Measurements from ENCODE around the gene BANF2.
A peak's percentile ranks its signal among the peaks of the same experiment; 100 is the strongest.

BANF2 gene

GRCh38 chr20:17735959-17736621, 36.3 kb downstream of the BANF2 start:
- no peak for DNase-seq

GRCh38 chr20:17738154-17738553, 38.4 kb downstream of the BANF2 start:
- DNase-seq, result no peak

- DNase-seq, result no peak
These were observed 41.5 kb downstream of the BANF2 start for GRCh38 chr20:17741220-17741619.

- DNase-seq, result no peak
These were observed 43.0 kb downstream of the BANF2 start for GRCh38 chr20:17742731-17743130.

- no peak for DNase-seq
These were observed 43.9 kb downstream of the BANF2 start for GRCh38 chr20:17743677-17744076.

DNA sequence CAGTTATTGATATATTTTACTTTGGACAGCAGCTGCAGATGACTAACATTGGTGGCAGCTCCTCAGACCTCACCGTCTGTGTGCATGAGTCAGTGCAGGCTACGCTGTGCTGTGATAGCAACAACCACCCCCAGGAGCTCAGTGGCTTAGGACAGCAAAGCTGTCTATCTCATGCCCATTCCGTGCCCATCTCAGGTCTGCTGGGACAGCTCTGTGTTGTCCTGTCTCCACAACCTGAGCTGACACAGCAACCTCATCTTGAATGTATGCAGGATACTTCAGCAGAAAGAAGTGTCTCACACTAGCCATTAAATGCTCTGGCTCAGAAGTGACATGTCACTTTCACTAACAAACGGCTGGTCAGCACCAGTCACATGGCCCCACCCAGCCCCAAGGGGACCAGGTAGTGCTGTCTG, 47.7 kb downstream of the BANF2 start:
- DNase-seq, result no peak

GRCh38 chr20:17748279-17748678, 48.5 kb downstream of the BANF2 start:
- no peak for DNase-seq

DNA sequence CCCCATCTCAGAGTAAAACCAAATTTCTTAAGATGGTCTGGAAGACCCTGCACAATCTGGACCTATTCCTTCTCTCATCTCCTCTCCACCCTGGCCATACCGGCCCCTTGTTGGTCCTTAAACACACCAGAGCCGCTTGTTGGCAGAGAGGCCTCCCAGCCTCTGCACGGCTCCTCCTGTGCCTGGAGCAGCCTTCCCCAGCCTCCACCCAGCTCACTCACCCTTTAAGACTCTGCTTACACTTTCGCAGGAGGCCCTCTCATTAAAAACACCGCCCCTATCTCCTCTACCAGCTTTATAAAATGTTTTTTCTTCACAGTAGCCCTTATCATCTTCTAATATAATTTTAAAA, 49.8 kb downstream of the BANF2 start:
- DNase-seq, result no peak

DNA sequence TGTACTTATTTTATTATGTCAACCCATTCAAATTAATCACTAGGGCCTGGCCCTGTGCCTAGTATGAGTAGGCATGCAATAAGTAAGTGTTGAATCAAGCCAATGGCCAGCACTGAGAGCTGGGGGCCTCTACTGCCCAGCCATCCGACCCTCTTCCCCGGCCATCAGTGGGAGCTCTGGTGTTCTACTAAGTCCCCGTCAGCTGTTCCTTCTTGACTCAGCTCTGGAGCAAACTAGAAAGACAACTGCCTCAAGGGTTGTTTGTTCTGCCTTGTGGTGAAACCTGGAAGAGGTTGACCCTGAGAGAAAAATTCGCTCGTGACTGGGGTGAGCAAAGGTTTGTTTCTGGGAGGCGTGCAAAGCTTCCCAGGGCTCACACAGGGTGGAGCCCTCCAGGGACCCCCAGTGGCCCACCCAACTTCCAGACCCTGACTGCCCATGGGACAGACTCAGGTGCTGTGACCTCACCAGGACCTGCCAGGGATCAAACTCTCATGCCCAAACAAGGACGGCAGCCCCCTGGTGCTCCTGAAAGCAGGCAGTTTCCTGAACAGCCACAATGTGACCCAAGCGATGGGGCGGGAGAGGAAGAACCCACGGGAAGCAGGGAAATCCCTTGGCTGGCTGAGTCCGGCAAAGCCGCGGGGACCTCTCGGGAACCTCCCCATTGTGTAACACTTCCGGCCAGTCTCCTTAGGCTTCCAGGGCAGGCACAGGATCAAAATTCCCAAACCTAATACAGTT, 50.4 kb downstream of the BANF2 start:
- no peak for DNase-seq

DNA sequence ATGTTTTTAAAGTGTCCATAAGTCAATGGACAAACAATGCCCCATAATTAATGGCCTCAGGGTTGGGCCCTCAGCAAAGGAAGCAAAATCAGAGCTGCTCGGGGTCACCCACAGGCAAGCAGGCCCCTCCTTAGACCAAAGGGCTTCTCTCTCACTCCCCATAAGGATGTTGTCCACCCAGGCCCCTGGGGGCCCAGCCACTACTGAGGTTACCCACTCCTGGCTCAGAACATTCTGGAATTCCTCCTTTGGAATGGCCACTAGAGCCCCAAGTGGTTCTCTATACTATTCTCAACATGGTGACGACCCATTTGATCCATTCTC, 50.9 kb downstream of the BANF2 start:
- no peak for DNase-seq

- DNase-seq, result no peak
These were observed 51.9 kb downstream of the BANF2 start for GRCh38 chr20:17751640-17752039.

DNA sequence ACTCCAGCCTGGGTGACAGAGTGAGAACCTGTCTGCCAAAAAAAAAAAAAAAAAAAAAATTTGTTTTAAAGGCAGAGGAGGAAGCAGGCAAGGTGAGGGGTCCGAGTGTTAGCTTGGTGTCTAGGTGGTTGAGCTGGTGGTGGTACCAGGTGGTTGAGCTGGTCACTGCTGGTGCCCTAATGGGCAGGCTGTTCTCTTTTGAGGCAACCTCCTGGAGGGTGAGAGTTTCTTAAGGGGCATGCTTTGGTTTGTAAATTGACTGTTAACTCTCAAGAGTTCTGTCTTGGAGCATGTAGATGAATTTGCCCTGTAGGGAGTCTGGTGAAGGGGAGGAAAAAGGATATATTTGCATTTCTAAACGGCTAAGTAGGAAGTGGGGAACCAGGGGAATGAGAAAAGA, 52.7 kb downstream of the BANF2 start:
- no peak for DNase-seq

DNA sequence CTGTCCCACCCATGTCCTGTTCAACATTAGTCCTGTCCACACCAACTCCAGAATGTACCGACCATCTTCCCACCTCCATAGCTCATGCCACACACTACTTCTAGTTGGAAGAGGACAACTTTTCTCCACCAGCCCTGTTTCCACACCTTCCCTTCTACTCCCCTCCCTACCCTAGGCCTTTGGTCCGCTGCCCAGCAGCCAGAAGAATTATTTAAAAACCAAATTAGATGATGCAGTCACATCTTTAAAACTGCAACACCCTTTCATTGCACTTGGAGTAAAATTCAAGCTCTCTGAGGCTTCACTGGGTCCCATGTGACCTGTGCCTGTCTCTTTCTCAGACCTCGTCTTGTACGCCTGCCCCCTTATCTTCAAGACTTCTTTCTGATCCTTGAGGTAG, 53.8 kb downstream of the BANF2 start:
- DNase-seq, result no peak

DNA sequence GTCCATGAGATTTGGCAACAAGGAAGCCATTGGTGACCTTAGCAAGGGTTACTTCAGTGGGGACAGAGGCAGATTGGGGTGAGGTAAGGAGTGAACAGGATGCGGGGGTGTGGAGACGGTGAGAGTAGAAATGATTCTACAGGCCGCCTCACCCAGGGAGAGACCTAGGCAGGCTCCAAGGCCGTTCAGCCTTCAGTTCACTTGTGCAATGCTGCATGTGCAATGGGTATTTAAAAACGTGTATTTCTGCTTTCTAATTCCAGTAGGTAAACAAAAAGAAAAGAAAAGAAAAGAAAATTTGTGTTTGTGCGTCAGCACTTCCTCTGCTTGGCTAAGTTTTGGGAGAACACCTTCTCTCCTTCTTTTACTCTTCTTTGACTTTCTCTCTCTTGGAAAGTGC, 56.8 kb downstream of the BANF2 start:
- DNase-seq, result no peak

- DNase-seq, result no peak
These were observed 57.7 kb downstream of the BANF2 start for GRCh38 chr20:17757496-17757895.

DNA sequence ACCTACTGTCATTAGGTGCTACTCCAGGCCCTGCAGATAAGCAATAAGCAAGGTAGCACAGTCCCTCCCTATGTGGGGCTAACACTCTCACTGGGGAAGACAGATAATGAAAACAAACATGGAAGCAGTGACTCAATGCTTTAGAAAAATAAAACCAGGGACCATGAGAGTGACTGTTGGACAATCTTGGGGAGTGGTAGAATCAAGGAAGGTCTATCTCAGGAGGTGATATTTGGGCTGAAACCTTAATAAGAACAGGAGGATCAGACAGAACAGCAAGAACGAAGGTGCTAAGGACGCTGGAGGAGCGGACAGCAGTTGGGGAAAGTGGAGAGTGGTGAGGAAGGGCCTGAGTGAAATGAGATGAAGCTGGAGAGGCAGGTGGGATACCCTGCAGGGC, 58.2 kb downstream of the BANF2 start:
- no peak for DNase-seq

DNA sequence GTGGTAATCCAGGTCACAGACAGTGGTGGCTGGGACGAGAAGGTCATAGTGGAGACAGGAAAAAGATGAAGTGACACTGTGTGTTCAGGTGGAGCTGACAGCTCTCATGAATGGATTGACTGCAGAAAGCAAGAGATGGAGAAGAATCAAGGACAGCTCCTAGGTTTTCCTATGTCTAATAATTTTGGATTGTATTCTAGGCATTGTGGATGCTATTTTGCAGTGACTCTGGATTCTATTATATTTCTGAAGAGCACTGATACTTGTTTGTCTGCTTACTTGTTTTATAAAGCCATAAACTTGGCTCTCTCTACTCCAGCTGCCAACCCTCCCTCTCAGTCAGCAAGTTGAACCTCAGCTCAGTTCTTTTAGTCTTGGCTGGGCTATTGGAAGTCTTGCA, 58.7 kb downstream of the BANF2 start:
- DNase-seq, result no peak

DNA sequence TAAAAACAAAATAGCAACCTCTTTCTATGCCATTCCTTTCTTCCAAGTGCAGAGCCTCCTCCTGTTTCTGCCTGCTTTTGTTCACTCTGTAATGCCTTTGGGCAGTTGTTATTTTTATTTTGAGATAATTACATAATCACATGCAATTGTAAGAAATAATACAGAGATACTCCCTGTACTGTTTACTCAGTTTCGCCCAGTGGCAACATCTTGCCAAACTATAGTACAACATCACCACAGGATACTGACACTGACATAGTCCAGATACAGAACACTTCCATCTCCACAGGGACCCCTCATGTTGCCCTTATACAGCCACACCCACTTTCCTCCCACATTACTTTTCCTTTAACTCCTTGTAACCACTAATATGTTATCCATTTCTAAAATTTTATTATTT, 59.7 kb downstream of the BANF2 start:
- peak; percentile 49 for DNase-seq

GRCh38 chr20:17761604-17762003, 61.8 kb downstream of the BANF2 start:
- DNase-seq, result no peak

GRCh38 chr20:17762243-17762872, 62.6 kb downstream of the BANF2 start:
- DNase-seq, result no peak

- DNase-seq, result no peak
These were observed 63.2 kb downstream of the BANF2 start for GRCh38 chr20:17762873-17763557.

GRCh38 chr20:17765017-17765416, 65.3 kb downstream of the BANF2 start:
- DNase-seq, result no peak

DNA sequence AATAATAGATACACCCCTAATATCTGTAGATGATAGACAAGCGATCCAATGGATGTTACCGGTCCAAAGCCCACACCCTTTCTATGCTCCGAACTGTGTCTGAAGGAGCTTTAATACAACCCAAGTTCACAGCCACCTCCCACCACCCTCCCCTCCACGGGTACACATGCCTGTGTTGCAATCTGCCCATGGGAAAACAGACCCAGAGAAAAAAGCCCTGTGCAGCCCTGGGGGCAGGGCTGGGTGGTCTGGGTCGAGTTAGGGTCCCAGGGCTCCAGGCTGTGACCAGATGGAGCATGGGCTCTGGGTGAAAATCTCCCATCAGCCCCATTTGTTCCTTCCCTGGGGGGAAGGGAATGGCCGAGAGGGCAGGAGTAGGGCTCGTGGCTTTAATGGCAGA, 65.8 kb downstream of the BANF2 start:
- no peak for DNase-seq

GRCh38 chr20:17766226-17766625, 66.5 kb downstream of the BANF2 start:
- no peak for DNase-seq
